Breast epithelium (tissue), 3 donors: ENCODE data around the gene ABCB1.

Source experiments
- CTCF ChIP-seq, 3 donors: fragments of 450-650 bp; IDR thresholded peaks; one replicate each; pipeline ENCODE4 v1.5.1; 2016 to 2017; ENCODE audit warnings: antibody characterized with exemption in 3 of 3, mild to moderate bottlenecking in 3 of 3, moderate library complexity in 3 of 3
- POLR2A ChIP-seq: fragments of 450-650 bp; IDR thresholded peaks from one replicate; pipeline ENCODE4 v1.6.1; 2016; ENCODE audit warnings: antibody characterized with exemption, mild to moderate bottlenecking, moderate library complexity

GRCh38 chr7:87615197-87615596 is 14.5 kb upstream of the ABCB1 start:
- TF ChIP-seq POLR2A (no peak), CTCF (IDR thresholded peaks at IDR 0.05) (no peak)
